T-helper 2 cell treated with Interferon-gamma antibody and Interleukin-4, amounts not matched to agents 5 μg/mL and 100 μg/mL, for 36 hours (primary cell): ENCODE measurements around the gene NFKB2.

ENCODE experiments used
- DNase-seq: peaks from one replicate; pipeline ENCODE4 v3.0.0; 2021; ENCODE audit warnings: low spot score
- H3K27ac Mint-ChIP-seq: one replicate; pipeline ENCODE4 v1.8.0; 2021; ENCODE audit warnings: mild to moderate bottlenecking, mixed read lengths
- H3K27me3 Mint-ChIP-seq: one replicate; pipeline ENCODE4 v1.8.0; 2021; ENCODE audit warnings: low read depth, mixed read lengths
- H3K36me3 Mint-ChIP-seq: one replicate; pipeline ENCODE4 v1.8.0; 2021; ENCODE audit warnings: low read depth, mixed read lengths
- H3K4me1 Mint-ChIP-seq: one replicate; pipeline ENCODE4 v1.8.0; 2021; ENCODE audit warnings: low read depth, mixed read lengths
- H3K4me3 Mint-ChIP-seq: one replicate; pipeline ENCODE4 v1.8.0; 2022; ENCODE audit warnings: mild to moderate bottlenecking, moderate library complexity, mixed read lengths
- H3K9me3 Mint-ChIP-seq: one replicate; pipeline ENCODE4 v1.8.0; 2021; ENCODE audit warnings: mixed read lengths

Gene NFKB2

GRCh38 chr10:102395400-102396316 lies at the start of gene NFKB2:
NFKB2 (plus strand) TSS chr10:102395705; CDS start chr10:102395960, 255 bp downstream.
- Mint-ChIP-seq H3K36me3 (peaks cover 42% of the 10 kb centered on the region), H3K4me3 (peak within 1 kb of the TSS; percentile 89), H3K9me3 (no peaks in the 10 kb centered on the region), H3K27ac (peak within 1 kb of the TSS; percentile 98), H3K27me3 (peaks cover 3% of the 10 kb centered on the region), H3K4me1 (peaks cover 30% of the 10 kb centered on the region)
- peak; percentile 89 for DNase-seq

DNA sequence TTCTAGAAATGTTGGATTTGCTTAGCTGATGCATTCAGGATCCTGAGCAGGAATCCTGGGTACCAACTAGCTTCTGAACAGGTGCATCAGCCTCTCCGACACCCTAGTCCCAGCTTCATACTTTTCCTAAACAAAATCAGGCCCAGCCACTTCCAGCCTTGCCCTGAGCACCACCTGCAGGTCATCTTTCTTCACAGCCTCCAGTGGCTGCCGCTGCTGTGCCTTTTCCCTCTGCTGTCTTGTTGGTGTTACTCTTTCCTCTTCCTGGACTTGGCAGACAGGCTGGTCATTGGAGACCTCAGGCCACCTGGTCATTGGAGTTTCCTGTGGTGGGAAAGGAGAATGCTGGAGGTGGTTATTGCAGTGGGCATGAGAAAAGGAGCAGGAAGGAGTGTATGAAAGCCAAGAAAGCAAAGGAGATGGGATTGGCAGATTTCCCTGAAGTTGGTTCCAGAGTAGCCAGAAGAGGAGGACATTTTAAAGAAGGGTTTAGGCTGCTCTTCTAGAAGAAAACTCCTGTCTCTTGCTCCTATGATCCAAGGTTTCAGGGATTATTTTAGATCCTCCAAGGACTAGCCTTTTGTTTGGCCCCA lies 48.2 kb upstream of the NFKB2 start:
- no peak overlapping the region for H3K4me3 Mint-ChIP-seq
- no peak for DNase-seq
- H3K4me1 Mint-ChIP-seq, result no peaks in the 10 kb centered on the region
- no peaks in the 10 kb centered on the region for H3K27me3 Mint-ChIP-seq
- peaks cover 22% of the 10 kb centered on the region for H3K36me3 Mint-ChIP-seq
- no peaks in the 10 kb centered on the region for H3K9me3 Mint-ChIP-seq
- no peak overlapping the region for H3K27ac Mint-ChIP-seq

DNA sequence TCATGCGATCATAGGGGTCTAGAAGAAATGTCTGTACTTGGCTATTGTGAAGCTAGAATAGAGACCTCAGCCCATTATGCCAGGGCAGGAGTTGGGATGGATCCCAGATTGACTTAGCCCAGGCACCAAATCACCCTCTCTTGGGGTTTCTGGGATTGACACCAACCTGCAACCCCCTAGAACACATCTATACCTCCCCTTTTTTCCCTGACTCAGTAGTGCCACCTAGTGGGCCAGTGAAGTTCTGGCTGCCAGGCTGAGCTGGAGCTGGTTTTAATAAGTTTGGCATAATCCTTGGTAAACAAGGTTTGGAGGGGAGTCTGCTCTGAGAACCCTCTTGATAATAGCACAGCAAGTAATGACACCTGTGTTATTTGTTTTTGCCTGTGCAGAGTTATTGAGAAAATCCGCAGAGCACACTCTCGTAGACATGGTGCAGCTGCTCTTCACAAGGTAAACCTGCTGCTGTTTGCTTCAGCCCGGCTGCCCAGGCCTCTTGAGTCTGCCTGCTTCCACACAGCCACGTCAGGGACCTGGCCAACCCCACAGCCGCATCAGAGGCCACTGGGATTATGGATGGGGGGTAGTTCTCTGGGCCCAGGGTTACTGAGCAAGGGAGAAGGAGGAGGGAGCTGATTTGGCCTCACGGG lies 43.3 kb upstream of the NFKB2 start:
- H3K4me3 Mint-ChIP-seq, result no peak overlapping the region
- no peaks in the 10 kb centered on the region for H3K9me3 Mint-ChIP-seq
- peak; percentile 24 for DNase-seq
- H3K4me1 Mint-ChIP-seq, result no peaks in the 10 kb centered on the region
- H3K27ac Mint-ChIP-seq, result no peak overlapping the region
- H3K27me3 Mint-ChIP-seq, result no peaks in the 10 kb centered on the region
- H3K36me3 Mint-ChIP-seq, result peaks cover 30% of the 10 kb centered on the region

DNA sequence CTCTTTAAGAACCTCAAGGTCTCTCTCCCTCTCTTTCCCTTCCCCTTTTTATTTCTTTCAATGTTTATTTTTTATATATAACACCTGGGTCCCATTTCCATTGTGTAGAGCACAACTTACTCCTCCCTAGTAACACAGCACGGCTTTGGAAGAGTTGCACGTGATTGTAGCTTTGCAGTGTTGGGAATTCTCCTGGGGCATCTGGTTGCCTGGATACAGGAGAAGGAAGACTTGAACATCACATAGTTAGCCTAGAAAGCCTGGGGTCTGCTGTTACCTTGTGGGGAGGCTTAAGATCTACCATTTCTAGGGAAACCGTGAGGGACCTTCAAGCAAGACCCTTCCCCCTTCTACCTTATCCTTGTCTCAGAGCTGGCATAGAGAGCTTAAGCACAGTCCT lies 41.1 kb upstream of the NFKB2 start:
- no peak overlapping the region for H3K4me3 Mint-ChIP-seq

GRCh38 chr10:102358712-102359382 lies 36.7 kb upstream of the NFKB2 start:
- Mint-ChIP-seq H3K27ac (no peak overlapping the region), H3K4me1 (peaks cover 5% of the 10 kb centered on the region), H3K9me3 (no peaks in the 10 kb centered on the region), H3K4me3 (no peak overlapping the region), H3K36me3 (peaks cover 64% of the 10 kb centered on the region), H3K27me3 (no peaks in the 10 kb centered on the region)
- DNase-seq, result no peak

More for the DNA sequence above, 41.1 kb upstream of the NFKB2 start:
- Mint-ChIP-seq H3K4me1 (peaks cover 5% of the 10 kb centered on the region), H3K27me3 (no peaks in the 10 kb centered on the region), H3K36me3 (peaks cover 42% of the 10 kb centered on the region), H3K9me3 (no peaks in the 10 kb centered on the region), H3K27ac (no peak overlapping the region)
- no peak for DNase-seq

GRCh38 chr10:102367441-102367840 lies 28.1 kb upstream of the NFKB2 start:
- Mint-ChIP-seq H3K27me3 (no peaks in the 10 kb centered on the region), H3K4me1 (no peaks in the 10 kb centered on the region), H3K4me3 (no peak overlapping the region), H3K9me3 (peaks cover 5% of the 10 kb centered on the region), H3K36me3 (peaks cover 80% of the 10 kb centered on the region), H3K27ac (no peak overlapping the region)
- DNase-seq, result no peak

DNA sequence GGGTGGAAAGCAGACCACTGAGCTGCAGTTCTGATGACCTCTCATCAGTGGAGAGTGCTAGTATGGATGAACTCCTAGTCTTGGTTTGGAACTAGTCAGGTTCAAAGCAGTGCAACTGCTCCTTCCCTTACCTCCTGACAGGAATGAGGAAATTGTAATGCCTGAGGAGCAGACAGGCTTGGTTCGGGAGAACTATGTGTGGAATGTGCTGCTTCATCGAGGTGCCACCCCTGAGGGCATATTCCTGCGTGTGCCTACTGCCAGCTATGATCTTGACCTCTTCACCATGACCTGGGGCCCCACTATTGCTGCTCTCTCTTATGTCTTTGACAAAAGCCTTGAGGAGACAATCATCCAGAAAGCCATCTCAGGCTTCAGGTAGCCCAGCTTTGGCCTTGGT lies 27.4 kb upstream of the NFKB2 start:
- Mint-ChIP-seq H3K4me1 (no peaks in the 10 kb centered on the region), H3K9me3 (peaks cover 5% of the 10 kb centered on the region), H3K27ac (no peak overlapping the region), H3K36me3 (peaks cover 78% of the 10 kb centered on the region), H3K4me3 (no peak overlapping the region), H3K27me3 (no peaks in the 10 kb centered on the region)
- no peak for DNase-seq

DNA sequence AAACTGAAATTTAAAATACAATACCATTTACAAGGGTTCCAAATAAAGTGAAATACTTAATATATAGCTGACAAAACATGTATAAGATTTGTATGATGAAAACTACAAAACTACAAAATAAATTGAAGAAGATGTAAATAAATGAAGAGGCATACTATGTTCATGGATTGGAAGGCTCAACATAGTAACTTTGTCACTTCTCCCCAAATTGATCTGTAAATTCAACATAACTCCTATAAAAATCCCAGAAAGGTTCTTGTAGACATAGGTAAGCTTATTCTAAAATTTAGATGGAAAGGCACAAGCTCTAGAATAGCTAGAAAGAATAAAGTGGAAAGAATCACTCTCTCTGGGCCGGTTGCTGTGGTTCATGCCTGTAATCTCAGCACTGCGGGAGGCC lies 24.2 kb upstream of the NFKB2 start:
- Mint-ChIP-seq H3K36me3 (peaks cover 70% of the 10 kb centered on the region), H3K9me3 (peaks cover 5% of the 10 kb centered on the region), H3K4me1 (no peaks in the 10 kb centered on the region), H3K4me3 (no peak overlapping the region), H3K27ac (no peak overlapping the region), H3K27me3 (no peaks in the 10 kb centered on the region)
- DNase-seq, result no peak

- Mint-ChIP-seq H3K4me1 (no peaks in the 10 kb centered on the region), H3K27ac (no peak overlapping the region), H3K36me3 (peaks cover 51% of the 10 kb centered on the region), H3K27me3 (no peaks in the 10 kb centered on the region), H3K4me3 (no peak overlapping the region), H3K9me3 (peaks cover 5% of the 10 kb centered on the region)
- DNase-seq, result no peak
Observed at GRCh38 chr10:102375250-102375649, 20.3 kb upstream of the NFKB2 start.

- no peak for DNase-seq
- peaks cover 5% of the 10 kb centered on the region for H3K9me3 Mint-ChIP-seq
- H3K4me1 Mint-ChIP-seq, result no peaks in the 10 kb centered on the region
- no peak overlapping the region for H3K4me3 Mint-ChIP-seq
- peaks cover 48% of the 10 kb centered on the region for H3K36me3 Mint-ChIP-seq
- H3K27me3 Mint-ChIP-seq, result no peaks in the 10 kb centered on the region
- no peak overlapping the region for H3K27ac Mint-ChIP-seq
Observed at GRCh38 chr10:102375867-102376266, 19.6 kb upstream of the NFKB2 start.

GRCh38 chr10:102376901-102377300 lies 18.6 kb upstream of the NFKB2 start:
- H3K9me3 Mint-ChIP-seq, result no peaks in the 10 kb centered on the region

GRCh38 chr10:102379383-102379782 lies 16.1 kb upstream of the NFKB2 start:
- Mint-ChIP-seq H3K4me3 (no peak overlapping the region), H3K9me3 (no peaks in the 10 kb centered on the region), H3K4me1 (no peaks in the 10 kb centered on the region), H3K27ac (no peak overlapping the region), H3K36me3 (peaks cover 41% of the 10 kb centered on the region), H3K27me3 (no peaks in the 10 kb centered on the region)
- no peak for DNase-seq

More at GRCh38 chr10:102376901-102377300, 18.6 kb upstream of the NFKB2 start:
- no peaks in the 10 kb centered on the region for H3K27me3 Mint-ChIP-seq
- DNase-seq, result no peak
- H3K27ac Mint-ChIP-seq, result no peak overlapping the region
- H3K4me1 Mint-ChIP-seq, result no peaks in the 10 kb centered on the region
- peaks cover 46% of the 10 kb centered on the region for H3K36me3 Mint-ChIP-seq
- H3K4me3 Mint-ChIP-seq, result no peak overlapping the region

DNA sequence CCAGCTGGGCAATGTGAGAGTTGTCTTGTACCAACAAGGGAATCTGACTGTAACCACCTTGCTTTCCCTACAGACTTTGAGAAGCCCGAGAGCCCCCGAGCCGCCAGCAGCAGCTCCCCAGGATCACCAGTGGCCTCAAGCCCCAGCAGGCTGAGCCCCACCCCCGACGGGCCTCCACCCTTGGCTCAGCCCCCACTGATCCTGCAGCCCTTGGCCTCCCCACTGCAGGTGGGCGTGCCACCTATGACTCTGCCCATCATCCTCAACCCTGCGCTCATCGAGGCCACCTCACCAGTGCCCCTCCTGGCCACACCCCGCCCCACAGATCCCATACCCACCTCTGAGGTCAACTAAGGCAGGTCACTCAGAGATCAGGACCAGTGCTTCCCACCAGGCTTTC lies 13.5 kb upstream of the NFKB2 start:
- Mint-ChIP-seq H3K4me1 (no peaks in the 10 kb centered on the region), H3K9me3 (no peaks in the 10 kb centered on the region), H3K27ac (no peak overlapping the region), H3K27me3 (no peaks in the 10 kb centered on the region), H3K36me3 (peaks cover 29% of the 10 kb centered on the region), H3K4me3 (no peak overlapping the region)
- no peak for DNase-seq

GRCh38 chr10:102382871-102383270 lies 12.6 kb upstream of the NFKB2 start:
- Mint-ChIP-seq H3K27ac (no peak overlapping the region), H3K4me3 (no peak overlapping the region), H3K9me3 (no peaks in the 10 kb centered on the region), H3K36me3 (peaks cover 29% of the 10 kb centered on the region), H3K4me1 (no peaks in the 10 kb centered on the region), H3K27me3 (no peaks in the 10 kb centered on the region)
- DNase-seq, result no peak
